HUDEP-2 (cell line): ENCODE results near the gene TLE3.

Experiments
- DNase-seq, 76 experiments: peaks; one replicate each; lab custom pipeline; 2025; ENCODE audit not compliant: unreplicated experiment in 76 of 76; lab: John Stamatoyannopoulos, UW

Gene TLE3

GRCh38 chr15:70017025-70017424 lies 80.7 kb downstream of the TLE3 start:
- DNase-seq: no peak

GRCh38 chr15:70016511-70016994 lies 81.2 kb downstream of the TLE3 start:
- no peak for DNase-seq

- DNase-seq: no peak
Observed at GRCh38 chr15:70014860-70015490, 82.7 kb downstream of the TLE3 start.

- no peak for DNase-seq
Observed at GRCh38 chr15:70014331-70014730, 83.4 kb downstream of the TLE3 start.

- DNase-seq: no peak
Observed at GRCh38 chr15:70013656-70014313, 83.9 kb downstream of the TLE3 start.

GRCh38 chr15:70012895-70013294 lies 84.8 kb downstream of the TLE3 start:
- no peak for DNase-seq

GRCh38 chr15:70008697-70009290 lies 88.9 kb downstream of the TLE3 start:
- no peak for DNase-seq

- no peak for DNase-seq
Observed at GRCh38 chr15:70006259-70007147, 91.2 kb downstream of the TLE3 start.

GRCh38 chr15:70004826-70005225 lies 92.9 kb downstream of the TLE3 start:
- no peak for DNase-seq

- no peak for DNase-seq
Observed at GRCh38 chr15:70002897-70003296, 94.8 kb downstream of the TLE3 start.

GRCh38 chr15:70001859-70002258 lies 95.9 kb downstream of the TLE3 start:
- no peak for DNase-seq

GRCh38 chr15:69999392-70000085 lies 98.2 kb downstream of the TLE3 start:
- DNase-seq: no peak

GRCh38 chr15:69998541-69999391 lies 99.0 kb downstream of the TLE3 start:
- no peak for DNase-seq

GRCh38 chr15:69997813-69998212 lies 99.9 kb downstream of the TLE3 start:
- peak in 39 of 76 experiments; percentile 1 to 39 (median 18) for DNase-seq
